Measurements from ENCODE around the gene TMIGD1.

Gene TMIGD1, protein sequence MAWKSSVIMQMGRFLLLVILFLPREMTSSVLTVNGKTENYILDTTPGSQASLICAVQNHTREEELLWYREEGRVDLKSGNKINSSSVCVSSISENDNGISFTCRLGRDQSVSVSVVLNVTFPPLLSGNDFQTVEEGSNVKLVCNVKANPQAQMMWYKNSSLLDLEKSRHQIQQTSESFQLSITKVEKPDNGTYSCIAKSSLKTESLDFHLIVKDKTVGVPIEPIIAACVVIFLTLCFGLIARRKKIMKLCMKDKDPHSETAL

DNA sequence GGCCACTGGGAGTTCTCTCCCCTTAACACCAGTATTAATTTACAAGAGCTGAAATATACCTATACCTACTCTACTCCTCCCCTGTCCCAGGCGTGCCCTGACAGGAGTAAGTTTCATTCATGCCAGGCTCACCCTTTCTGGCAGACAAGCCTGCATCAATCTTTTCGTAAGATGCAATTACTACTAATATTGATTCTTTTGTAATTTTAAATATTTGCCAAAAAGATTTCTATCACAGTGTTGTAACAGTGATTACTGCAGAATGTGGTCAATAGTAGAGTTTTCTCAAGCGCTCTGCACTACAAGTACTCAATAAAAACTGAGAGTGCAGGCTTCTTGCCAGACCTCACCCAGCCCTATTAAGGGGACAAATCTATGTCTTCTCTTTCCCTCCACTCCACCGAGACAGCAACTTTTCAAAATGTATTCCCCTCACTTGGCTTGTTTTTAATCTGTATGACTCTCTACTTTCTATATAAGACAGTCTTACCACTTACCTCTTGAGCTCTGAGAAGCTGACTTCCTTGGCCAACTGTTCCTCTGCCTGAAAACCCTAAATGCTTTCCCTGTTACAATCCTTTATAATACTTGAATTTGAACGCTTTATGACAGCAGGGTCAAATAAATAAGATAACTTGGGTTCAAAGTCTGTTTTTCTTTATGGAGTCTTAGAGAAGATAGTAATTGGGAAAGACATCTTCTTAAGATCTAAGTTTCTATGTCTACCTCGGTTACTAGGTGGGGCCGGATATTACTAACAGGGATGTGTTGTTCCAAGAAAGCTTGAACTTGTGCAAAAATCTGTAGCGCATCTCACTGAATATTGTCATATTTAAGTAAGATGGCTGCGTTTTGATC, at the start of gene TMIGD1:
Gene TMIGD1, minus strand, starts transcription at position 555 of the 858 bp plus-strand sequence. CDS start 1,924 bp downstream, outside the sequence.
- peaks cover 60% of the 10 kb centered on the region for H3K4me1 Mint-ChIP-seq
- H3K27ac Mint-ChIP-seq = peak within 1 kb of the TSS; percentile 95
- H3K4me3 Mint-ChIP-seq = peak within 1 kb of the TSS; percentile 79
- H3K27me3 Mint-ChIP-seq = no peaks in the 10 kb centered on the region
- no peaks in the 10 kb centered on the region for H3K36me3 Mint-ChIP-seq
- H3K9me3 Mint-ChIP-seq = no peaks in the 10 kb centered on the region

DNA sequence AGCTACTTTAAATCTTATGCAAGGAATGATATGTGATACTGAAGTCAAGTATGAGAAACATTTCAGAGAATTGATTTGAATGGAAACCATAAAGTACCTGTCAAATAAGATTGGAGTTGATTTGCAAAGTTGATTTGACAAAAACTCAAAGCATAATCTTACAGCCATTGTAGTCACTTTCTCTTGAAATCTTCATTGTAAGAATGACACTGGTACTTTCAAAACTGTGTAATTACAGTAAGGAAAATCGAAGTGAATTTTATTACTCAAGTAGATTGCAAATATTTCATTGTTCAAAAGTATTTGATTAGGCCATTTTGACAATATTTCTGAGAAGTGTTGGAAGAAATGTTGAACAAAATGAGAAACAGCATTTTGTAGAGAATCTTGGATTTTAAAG, 48.5 kb upstream of the TMIGD1 start:
- Mint-ChIP-seq H3K27me3 (no peaks in the 10 kb centered on the region), H3K36me3 (peaks cover 23% of the 10 kb centered on the region), H3K9me3 (no peaks in the 10 kb centered on the region), H3K27ac (no peak overlapping the region), H3K4me3 (peak overlapping the region; percentile 81), H3K4me1 (peaks cover 54% of the 10 kb centered on the region)

DNA sequence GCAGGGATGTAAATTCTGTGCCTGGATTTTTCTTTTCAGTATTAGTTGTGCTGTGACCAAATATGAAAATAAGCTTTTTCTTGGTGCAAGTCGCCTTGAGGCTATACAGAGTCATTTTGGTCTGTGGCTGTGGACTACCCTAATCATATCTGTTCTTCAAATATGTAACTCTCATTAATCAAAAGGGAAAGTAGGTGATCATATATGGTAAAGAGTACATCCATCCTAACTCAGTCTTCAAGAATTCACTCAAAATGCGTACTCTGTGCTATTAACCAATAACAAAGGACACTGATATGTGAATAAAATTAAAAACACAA, 47.4 kb upstream of the TMIGD1 start:
- Mint-ChIP-seq H3K4me3 (peak overlapping the region; percentile 96), H3K9me3 (no peaks in the 10 kb centered on the region), H3K4me1 (peaks cover 64% of the 10 kb centered on the region), H3K36me3 (peaks cover 19% of the 10 kb centered on the region), H3K27me3 (no peaks in the 10 kb centered on the region), H3K27ac (no peak overlapping the region)

DNA sequence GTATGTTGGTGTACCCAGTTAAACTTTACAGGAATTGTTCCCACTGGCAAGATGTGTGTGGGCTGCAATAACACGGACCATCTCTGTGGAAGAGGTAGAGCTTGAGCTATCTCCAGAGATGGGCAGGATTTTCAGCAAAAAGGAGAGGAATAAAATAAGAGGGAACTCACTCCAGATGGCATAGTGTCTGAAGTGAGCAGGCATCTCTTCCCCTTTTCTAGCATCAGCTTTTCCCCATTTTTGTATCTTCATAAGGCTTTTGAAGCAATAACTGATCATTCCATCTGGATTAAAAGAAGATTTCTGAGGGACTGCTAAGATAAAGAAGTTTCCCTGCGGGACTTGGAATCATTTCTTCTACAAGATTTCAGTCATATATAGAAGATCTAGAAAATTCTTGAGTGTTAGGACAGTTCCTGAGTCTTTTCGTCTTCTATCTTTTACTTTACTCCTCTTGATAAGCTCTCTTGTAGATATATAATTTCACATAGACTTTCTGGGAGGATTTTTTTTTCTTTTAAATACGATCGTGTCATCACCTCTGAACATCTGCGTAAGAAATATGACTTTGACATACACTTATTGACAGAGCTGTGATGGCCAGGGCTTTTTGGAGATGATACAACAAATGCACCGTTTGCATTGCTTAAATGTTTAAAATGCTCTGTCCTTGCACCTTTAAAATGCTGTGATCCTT, 46.9 kb upstream of the TMIGD1 start:
- H3K36me3 Mint-ChIP-seq = peaks cover 18% of the 10 kb centered on the region
- H3K4me3 Mint-ChIP-seq = peak overlapping the region; percentile 96
- H3K27me3 Mint-ChIP-seq = no peaks in the 10 kb centered on the region
- H3K4me1 Mint-ChIP-seq = peaks cover 67% of the 10 kb centered on the region
- H3K27ac Mint-ChIP-seq = no peak overlapping the region
- H3K9me3 Mint-ChIP-seq = no peaks in the 10 kb centered on the region

DNA sequence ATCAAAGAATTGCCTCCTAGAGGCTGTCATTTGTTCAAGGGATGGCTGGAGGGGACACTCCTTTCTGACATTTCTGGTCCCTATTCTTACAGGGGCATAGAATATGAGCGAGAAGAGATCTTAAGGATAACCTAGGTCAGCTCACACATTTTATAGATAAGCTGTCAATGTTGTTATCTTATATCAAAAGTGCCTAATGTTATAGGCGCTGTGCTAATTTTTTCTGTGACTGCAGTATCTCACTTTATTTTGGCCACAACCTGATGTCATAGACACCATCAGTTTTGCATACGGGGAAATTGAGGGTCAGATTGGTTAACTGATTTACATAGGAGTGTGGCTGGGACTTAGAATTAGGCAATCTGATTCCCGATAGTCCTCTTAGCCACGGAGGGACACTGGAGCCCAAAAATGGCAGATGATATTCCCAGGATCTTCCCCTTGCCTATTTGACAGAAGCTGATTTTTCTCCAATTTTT, 46.1 kb upstream of the TMIGD1 start:
- Mint-ChIP-seq H3K9me3 (no peaks in the 10 kb centered on the region), H3K27ac (peak overlapping the region; percentile 90)

DNA sequence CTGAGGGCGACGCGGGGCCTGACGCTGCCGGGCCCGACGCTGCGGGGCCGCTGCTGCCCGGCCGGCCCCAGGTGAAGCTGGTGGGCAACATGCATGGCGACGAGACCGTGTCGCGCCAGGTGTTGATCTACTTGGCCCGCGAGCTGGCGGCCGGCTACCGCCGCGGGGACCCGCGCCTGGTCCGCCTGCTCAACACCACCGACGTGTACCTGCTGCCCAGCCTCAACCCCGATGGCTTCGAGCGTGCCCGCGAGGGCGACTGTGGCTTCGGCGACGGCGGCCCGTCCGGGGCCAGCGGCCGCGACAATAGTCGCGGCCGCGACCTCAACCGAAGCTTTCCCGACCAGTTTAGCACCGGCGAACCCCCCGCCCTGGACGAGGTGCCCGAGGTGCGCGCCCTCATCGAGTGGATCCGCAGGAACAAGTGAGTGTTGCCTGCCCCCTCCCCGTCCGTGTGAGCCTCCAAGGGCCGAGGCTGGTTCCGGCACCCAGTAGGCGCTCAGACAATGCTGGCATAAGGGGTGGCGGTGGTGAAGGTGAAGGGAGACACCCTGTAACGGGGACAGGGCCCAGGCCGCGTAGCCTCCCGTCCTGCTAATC, 45.5 kb upstream of the TMIGD1 start:
- Mint-ChIP-seq H3K27me3 (no peaks in the 10 kb centered on the region), H3K27ac (peak overlapping the region; percentile 90), H3K9me3 (no peaks in the 10 kb centered on the region), H3K4me3 (peak overlapping the region; percentile 96), H3K36me3 (peaks cover 11% of the 10 kb centered on the region), H3K4me1 (peaks cover 69% of the 10 kb centered on the region)

More for the DNA sequence above, 46.1 kb upstream of the TMIGD1 start:
- Mint-ChIP-seq H3K4me3 (peak overlapping the region; percentile 96), H3K36me3 (peaks cover 13% of the 10 kb centered on the region), H3K27me3 (no peaks in the 10 kb centered on the region), H3K4me1 (peaks cover 64% of the 10 kb centered on the region)

DNA sequence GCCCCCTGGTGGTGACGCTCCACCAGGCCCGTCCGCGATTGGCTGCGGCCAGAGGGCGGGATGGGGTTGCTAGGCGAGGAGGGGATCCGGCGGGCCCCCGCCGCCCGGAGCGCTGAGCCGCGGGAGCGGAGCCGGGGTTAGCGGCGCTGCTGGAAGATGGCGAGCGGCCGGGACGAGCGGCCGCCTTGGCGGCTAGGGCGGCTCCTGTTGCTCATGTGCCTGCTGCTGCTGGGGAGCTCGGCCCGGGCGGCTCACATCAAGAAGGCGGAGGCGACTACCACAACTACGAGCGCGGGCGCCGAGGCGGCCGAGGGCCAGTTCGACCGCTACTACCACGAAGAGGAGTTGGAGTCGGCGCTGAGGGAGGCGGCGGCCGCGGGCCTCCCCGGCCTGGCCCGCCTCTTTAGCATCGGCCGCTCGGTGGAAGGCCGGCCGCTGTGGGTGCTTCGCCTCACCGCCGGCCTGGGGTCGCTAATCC, 45.0 kb upstream of the TMIGD1 start, which contains the start of gene CPD:
Gene CPD, plus strand, starts transcription at position 103 of the 478 bp plus-strand sequence. Its CDS starts 54 bp downstream, at position 157.
- H3K4me1 Mint-ChIP-seq = peaks cover 66% of the 10 kb centered on the region
- H3K36me3 Mint-ChIP-seq = peaks cover 11% of the 10 kb centered on the region

DNA sequence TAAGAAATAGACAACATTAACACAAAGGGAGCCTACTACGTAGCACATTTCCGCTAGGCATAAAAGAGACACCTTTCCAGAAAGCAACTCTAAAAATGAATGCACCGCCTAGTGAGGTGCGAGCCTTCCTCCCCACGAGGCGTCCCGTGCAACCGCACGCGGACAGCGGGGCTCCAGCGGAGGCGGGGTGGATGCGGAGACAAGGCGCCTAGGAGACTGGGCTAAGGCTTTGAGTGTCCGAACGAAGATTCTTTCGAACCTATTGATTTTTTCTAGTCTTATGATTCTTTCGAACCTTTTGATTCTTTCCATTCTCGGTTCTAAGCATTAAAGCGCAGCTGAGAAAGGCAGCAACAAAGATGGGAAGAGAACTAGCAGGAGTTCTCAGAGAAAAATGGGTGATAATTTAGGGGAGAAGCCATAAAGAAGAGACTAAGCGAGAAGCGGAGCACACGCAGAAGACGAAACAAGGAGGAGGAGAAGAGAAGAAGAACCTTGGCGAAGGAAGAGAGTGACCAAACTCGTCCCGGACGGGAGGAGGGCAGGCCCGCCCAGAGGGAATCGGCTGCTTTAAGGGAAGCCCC, 44.5 kb upstream of the TMIGD1 start:
- peaks cover 64% of the 10 kb centered on the region for H3K4me1 Mint-ChIP-seq
- H3K36me3 Mint-ChIP-seq = peaks cover 11% of the 10 kb centered on the region
- H3K4me3 Mint-ChIP-seq = peak overlapping the region; percentile 92
- peak overlapping the region; percentile 97 for H3K27ac Mint-ChIP-seq
- no peaks in the 10 kb centered on the region for H3K9me3 Mint-ChIP-seq
- no peaks in the 10 kb centered on the region for H3K27me3 Mint-ChIP-seq

More for the DNA sequence above, 45.0 kb upstream of the TMIGD1 start, which contains the start of gene CPD:
- Mint-ChIP-seq H3K27me3 (no peaks in the 10 kb centered on the region), H3K4me3 (peak within 1 kb of the TSS; percentile 96), H3K27ac (peak within 1 kb of the TSS; percentile 97), H3K9me3 (no peaks in the 10 kb centered on the region)

DNA sequence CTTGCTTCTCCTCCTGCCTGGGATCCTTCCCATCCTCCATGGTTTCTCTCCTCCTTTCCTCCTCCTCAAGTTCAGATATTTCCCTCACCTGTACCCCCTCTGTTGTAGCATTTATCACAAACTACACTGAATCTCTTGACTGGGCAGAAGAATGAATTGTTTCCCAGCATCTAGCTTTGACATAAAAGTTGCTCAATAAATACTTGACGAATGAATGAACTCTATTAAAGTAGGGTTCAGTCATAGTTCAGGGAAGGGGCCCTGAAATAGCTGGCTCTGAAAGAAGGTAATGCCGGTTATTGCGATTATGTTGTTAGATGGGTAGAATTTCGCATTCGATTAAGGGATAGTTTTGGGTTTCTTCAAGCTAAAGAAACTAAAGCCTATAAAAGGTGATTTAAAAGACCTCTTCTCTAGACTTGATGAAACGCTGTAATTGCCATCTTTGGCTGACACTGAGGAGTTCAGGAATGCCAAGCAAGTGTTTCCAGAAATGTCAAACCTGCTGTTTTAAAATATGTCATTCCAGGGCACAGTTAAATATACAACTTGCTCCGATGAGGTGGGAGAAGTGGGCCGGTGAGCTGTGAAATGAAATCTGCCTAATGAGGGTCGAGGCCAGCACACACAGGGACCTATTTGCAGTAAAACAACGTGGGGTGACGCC, 43.9 kb upstream of the TMIGD1 start:
- Mint-ChIP-seq H3K36me3 (peaks cover 9% of the 10 kb centered on the region), H3K27me3 (no peaks in the 10 kb centered on the region), H3K4me3 (peak overlapping the region; percentile 92), H3K4me1 (peaks cover 64% of the 10 kb centered on the region), H3K27ac (peak overlapping the region; percentile 97), H3K9me3 (no peaks in the 10 kb centered on the region)

DNA sequence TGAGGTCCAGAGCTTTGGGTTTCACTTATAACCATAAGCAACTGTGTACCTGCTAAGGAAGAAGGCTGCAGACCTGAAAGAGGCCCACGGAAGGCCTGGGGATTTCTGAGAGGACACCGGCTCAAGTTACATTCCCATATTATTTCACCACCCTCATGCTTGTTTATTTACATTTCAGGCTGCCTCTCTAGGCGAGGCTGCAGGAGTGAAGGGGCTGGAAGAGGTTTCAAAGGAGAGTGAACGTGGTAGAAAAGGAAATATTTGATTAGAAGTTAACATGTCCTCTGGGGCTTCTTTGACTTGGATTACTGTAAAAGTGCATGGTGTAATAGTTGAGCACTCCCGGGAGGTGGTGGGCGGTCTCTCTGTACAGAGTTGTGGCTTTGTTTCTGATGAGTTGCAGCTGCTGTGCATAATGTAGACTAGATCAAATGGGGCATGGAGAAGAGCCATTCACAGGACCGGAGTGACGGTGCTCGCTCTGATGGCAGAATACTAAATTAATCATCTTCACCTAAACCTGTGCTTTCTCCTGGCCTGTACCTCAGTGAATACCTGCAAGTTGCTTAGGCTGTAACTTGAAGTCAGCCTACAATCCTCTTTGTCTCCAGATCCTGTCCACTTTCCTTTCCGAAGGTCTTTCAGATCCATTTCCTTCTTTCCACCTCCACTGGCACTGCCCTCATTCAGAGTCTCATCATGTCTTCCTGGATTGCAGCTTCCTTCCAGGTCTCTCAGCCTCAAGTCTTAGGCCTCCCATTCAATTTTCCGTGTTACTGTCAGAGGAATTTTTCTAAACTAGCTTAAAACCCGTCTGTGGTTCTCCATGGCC, 43.0 kb upstream of the TMIGD1 start:
- Mint-ChIP-seq H3K4me1 (peaks cover 66% of the 10 kb centered on the region), H3K36me3 (peaks cover 7% of the 10 kb centered on the region), H3K27me3 (no peaks in the 10 kb centered on the region), H3K9me3 (no peaks in the 10 kb centered on the region), H3K27ac (peak overlapping the region; percentile 81), H3K4me3 (peak overlapping the region; percentile 92)

DNA sequence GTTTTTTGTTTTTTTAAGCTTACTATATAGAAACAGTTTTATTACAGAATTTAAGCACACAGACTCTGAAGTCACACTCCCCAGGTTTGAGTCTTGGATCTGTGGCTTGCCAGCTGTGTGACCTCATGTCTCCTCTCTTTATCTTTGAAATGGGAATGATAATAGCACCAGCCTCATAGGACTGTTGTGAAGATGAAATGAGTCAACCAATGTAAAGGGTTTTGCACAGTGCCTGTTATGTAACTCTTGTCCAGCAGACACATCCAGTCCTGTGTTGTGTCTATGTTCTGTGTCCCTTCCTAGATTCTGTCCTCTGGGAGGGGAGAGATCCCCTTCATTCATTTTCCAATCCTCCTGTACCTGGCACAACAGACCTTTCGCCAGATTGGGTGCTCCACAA, 41.8 kb upstream of the TMIGD1 start:
- peaks cover 59% of the 10 kb centered on the region for H3K4me1 Mint-ChIP-seq

DNA sequence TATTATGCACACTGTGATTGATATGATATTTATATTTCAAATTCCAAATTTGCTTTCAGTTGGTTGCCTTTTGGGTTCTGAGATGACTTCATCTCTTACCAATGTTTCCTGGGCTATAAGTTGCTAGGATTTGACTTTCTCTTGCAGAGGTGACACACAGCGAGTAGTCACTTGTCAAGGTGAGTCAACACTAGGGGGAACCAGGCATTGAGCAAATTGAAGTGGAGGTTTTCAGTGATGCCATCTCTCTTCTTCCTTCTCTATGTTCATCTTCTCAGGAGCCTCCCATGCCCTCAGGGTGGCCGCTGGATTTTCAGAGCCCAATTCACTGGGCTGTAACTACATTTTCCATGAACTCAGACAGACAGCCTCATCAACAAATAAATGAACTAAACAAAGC, 38.9 kb upstream of the TMIGD1 start:
- no peaks in the 10 kb centered on the region for H3K9me3 Mint-ChIP-seq
- peak overlapping the region; percentile 54 for H3K4me3 Mint-ChIP-seq
- peak overlapping the region; percentile 96 for H3K27ac Mint-ChIP-seq
- H3K4me1 Mint-ChIP-seq = peaks cover 71% of the 10 kb centered on the region
- no peaks in the 10 kb centered on the region for H3K36me3 Mint-ChIP-seq
- no peaks in the 10 kb centered on the region for H3K27me3 Mint-ChIP-seq

More for the DNA sequence above, 41.8 kb upstream of the TMIGD1 start:
- Mint-ChIP-seq H3K4me3 (no peak overlapping the region), H3K36me3 (peaks cover 5% of the 10 kb centered on the region), H3K27me3 (no peaks in the 10 kb centered on the region), H3K27ac (no peak overlapping the region), H3K9me3 (no peaks in the 10 kb centered on the region)

DNA sequence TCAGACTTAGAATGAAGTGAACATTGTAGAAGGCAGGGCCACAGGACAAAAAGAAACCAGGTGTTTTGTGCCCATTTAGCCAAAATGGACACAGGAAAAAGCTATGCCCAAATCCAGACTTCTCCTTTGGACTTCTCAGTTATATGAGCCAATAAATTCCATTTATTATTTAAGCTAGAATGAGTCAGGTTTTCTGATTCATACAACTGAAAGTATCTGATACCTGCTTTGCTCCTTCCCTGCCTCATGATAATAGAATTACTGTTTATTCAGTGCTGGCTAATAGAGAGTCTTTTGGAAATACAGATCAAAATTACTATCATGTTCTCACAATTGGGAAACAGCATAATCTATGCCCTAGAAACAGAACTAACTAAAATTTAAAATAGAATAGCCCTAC, 36.1 kb upstream of the TMIGD1 start:
- peak overlapping the region; percentile 83 for H3K27ac Mint-ChIP-seq
- H3K4me3 Mint-ChIP-seq = peak overlapping the region; percentile 47
- H3K36me3 Mint-ChIP-seq = no peaks in the 10 kb centered on the region
- no peaks in the 10 kb centered on the region for H3K27me3 Mint-ChIP-seq
- H3K4me1 Mint-ChIP-seq = peaks cover 71% of the 10 kb centered on the region
- no peaks in the 10 kb centered on the region for H3K9me3 Mint-ChIP-seq
